RWPE2 (cell line): ENCODE data around the gene PCDHGA3.
"Not testable (repeated sequence)": the region's sequence is repeated elsewhere in the genome, so short reads cannot be mapped to it uniquely, and the experiment has no call there.

Experiments
- ATAC-seq: fragments of 200-7000 bp; cut with Tn5 transposase; 3 replicates; pipeline ENCODE4 v1.9.1; 2021; ENCODE audit warnings: low read depth
- DNase-seq: peaks from one replicate; pipeline ENCODE4 v3.0.0-alpha.2; 2020; ENCODE audit warnings: low spot score
- H3K27ac ChIP-seq: fragments of 450-650 bp; 2 replicates; pipeline ENCODE4 v1.5.1; 2017; ENCODE audit warnings: mild to moderate bottlenecking; ENCODE audit not compliant: poor library complexity, severe bottlenecking
- H3K27me3 ChIP-seq: fragments of 250-450 bp; sonication (Bioruptor Pico); 2 replicates; pipeline ENCODE4 v1.5.1; 2021; ENCODE audit warnings: mild to moderate bottlenecking, moderate library complexity; ENCODE audit not compliant: insufficient read depth, poor library complexity, severe bottlenecking
- H3K36me3 ChIP-seq: fragments of 250-450 bp; sonication (Bioruptor Pico); 2 replicates; pipeline ENCODE4 v1.5.1; 2020; ENCODE audit warnings: low read depth, mild to moderate bottlenecking, moderate library complexity
- H3K4me1 ChIP-seq: fragments of 250-450 bp; sonication (Bioruptor Pico); 2 replicates; pipeline ENCODE4 v1.5.1; 2021; ENCODE audit warnings: mild to moderate bottlenecking, moderate library complexity; ENCODE audit not compliant: insufficient read depth, poor library complexity, severe bottlenecking
- H3K4me3 ChIP-seq: fragments of 250-450 bp; sonication (Bioruptor Pico); 2 replicates; pipeline ENCODE4 v1.5.1; 2021; ENCODE audit warnings: mild to moderate bottlenecking, moderate library complexity; ENCODE audit not compliant: severe bottlenecking
- H3K9me3 ChIP-seq: fragments of 250-450 bp; sonication (Bioruptor Pico); 2 replicates; pipeline ENCODE4 v1.5.1; 2021; ENCODE audit warnings: mild to moderate bottlenecking, moderate library complexity; ENCODE audit not compliant: severe bottlenecking
- TF ChIP-seq, protein P1 (sequence below): fragments of 450-650 bp; IDR thresholded peaks from one replicate; pipeline ENCODE4 v1.5.1; 2017; ENCODE audit warnings: mild to moderate bottlenecking, moderate library complexity; ENCODE audit not compliant: poor library complexity, severe bottlenecking

The PCDHGA3 gene

DNA sequence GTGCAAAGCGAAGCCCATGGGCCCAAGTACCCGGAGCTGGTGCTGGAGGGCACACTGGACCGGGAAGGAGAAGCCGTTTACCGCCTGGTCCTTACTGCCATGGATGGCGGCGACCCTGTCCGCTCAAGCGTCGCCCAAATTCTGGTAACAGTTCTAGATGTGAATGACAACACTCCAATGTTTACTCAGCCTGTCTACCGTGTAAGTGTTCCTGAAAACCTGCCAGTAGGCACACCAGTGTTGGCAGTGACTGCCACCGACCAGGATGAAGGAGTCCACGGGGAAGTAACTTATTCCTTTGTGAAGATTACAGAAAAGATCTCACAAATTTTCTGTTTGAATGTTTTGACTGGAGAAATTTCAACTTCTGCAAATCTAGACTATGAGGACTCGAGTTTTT, 31.0 kb downstream of the PCDHGA3 start:
- DNase-seq (no peak), ATAC-seq (no peak)
- Histone ChIP-seq H3K4me1 (no peaks in the 10 kb centered on the region), H3K36me3 (no peaks in the 10 kb centered on the region), H3K27ac (no peak overlapping the region), H3K27me3 (peaks cover 46% of the 10 kb centered on the region), H3K9me3 (no peaks in the 10 kb centered on the region), H3K4me3 (no peak overlapping the region)
- TF ChIP-seq, protein P1, sequence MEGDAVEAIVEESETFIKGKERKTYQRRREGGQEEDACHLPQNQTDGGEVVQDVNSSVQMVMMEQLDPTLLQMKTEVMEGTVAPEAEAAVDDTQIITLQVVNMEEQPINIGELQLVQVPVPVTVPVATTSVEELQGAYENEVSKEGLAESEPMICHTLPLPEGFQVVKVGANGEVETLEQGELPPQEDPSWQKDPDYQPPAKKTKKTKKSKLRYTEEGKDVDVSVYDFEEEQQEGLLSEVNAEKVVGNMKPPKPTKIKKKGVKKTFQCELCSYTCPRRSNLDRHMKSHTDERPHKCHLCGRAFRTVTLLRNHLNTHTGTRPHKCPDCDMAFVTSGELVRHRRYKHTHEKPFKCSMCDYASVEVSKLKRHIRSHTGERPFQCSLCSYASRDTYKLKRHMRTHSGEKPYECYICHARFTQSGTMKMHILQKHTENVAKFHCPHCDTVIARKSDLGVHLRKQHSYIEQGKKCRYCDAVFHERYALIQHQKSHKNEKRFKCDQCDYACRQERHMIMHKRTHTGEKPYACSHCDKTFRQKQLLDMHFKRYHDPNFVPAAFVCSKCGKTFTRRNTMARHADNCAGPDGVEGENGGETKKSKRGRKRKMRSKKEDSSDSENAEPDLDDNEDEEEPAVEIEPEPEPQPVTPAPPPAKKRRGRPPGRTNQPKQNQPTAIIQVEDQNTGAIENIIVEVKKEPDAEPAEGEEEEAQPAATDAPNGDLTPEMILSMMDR, result no peak

DNA sequence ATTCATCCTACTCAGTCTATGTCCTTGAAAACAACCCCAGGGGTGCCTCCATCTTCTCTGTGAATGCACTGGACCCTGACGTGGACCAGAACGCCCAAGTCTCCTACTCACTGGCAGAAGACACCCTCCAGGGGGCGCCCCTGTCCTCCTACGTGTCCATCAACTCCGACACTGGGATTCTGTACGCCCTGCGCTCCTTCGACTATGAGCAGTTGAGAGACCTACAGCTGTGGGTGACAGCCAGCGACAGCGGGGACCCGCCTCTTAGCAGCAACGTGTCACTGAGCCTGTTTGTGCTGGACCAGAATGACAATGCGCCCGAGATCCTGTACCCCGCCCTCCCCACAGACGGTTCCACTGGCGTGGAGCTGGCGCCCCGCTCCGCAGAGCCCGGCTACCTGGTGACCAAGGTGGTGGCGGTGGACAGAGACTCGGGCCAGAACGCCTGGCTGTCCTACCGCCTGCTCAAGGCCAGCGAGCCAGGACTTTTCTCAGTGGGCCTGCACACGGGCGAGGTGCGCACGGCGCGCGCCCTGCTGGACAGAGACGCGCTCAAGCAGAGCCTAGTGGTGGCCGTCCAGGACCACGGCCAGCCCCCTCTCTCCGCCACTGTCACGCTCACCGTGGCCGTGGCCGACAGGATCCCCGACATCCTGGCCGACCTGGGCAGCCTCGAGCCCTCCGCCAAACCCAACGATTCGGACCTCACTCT, 32.0 kb downstream of the PCDHGA3 start:
- not testable (repeated sequence) for H3K4me1 ChIP-seq, H3K36me3 ChIP-seq, H3K27ac ChIP-seq, DNase-seq, ATAC-seq, H3K9me3 ChIP-seq, H3K4me3 ChIP-seq
- H3K27me3 ChIP-seq, result peaks cover 40% of the 10 kb centered on the region

DNA sequence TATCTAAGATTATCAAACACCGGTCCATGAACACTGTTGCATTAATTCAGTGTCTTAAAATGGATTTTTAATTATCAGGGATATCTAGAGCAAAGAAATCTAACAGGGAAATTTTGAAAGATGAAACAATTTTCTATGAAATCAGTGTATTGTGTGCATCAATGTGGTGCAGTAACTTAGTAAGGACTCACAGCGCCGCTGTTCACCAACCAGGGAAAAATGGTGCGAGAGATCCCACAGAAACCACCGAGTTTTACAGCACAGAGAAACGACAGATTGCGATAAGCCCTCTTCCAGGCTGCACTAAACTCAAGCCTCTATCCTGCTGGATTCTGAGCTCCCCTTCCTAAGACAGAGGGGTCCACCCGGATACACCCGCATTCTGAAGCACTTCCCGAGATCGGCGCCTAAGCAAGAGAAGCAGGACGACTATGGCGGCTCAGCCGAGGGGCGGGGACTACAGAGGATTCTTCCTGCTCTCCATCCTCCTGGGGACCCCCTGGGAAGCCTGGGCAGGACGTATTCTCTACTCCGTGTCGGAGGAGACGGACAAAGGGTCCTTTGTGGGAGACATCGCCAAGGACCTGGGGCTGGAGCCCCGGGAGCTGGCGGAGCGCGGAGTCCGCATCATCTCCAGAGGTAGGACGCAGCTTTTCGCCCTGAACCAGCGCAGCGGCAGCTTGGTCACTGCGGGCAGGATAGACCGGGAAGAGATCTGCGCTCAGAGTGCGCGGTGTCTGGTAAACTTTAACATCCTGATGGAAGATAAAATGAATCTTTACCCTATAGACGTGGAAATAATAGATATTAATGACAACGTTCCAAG, 39.1 kb downstream of the PCDHGA3 start, which contains the start of gene PCDHGA7:
Gene PCDHGA7 (plus strand): TSS at position 274 of the 826 bp plus-strand sequence. CDS start 158 bp downstream, at position 432.
- Histone ChIP-seq H3K27ac (no peak within 1 kb of the TSS), H3K27me3 (peaks cover 36% of the 10 kb centered on the region), H3K36me3 (no peaks in the 10 kb centered on the region), H3K9me3 (peaks cover 16% of the 10 kb centered on the region), H3K4me3 (peak within 1 kb of the TSS; percentile 34), H3K4me1 (no peaks in the 10 kb centered on the region)
- DNase-seq (no peak), ATAC-seq (peak; percentile 60; the same call in 2 of the 3 replicates)
- TF ChIP-seq, protein P1, result peak; percentile 74

DNA sequence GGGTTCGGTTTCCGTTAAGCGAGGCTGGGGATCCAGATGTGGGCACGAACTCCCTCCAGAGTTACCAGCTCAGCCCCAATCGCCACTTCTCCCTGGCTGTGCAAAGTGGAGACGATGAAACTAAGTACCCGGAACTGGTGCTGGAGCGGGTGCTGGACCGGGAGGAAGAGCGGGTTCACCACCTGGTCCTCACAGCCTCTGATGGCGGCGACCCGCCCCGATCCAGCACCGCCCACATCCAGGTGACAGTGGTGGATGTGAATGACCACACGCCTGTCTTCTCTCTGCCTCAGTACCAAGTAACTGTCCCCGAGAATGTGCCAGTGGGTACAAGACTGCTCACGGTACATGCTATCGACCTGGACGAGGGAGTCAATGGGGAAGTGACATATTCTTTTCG, 39.7 kb downstream of the PCDHGA3 start:
- Histone ChIP-seq H3K27me3 (peaks cover 36% of the 10 kb centered on the region), H3K36me3 (no peaks in the 10 kb centered on the region), H3K9me3 (peaks cover 18% of the 10 kb centered on the region), H3K4me3 (no peak overlapping the region), H3K27ac (no peak overlapping the region), H3K4me1 (no peaks in the 10 kb centered on the region)
- ATAC-seq, result no peak
- TF ChIP-seq, protein P1, result no peak
- DNase-seq, result no peak

DNA sequence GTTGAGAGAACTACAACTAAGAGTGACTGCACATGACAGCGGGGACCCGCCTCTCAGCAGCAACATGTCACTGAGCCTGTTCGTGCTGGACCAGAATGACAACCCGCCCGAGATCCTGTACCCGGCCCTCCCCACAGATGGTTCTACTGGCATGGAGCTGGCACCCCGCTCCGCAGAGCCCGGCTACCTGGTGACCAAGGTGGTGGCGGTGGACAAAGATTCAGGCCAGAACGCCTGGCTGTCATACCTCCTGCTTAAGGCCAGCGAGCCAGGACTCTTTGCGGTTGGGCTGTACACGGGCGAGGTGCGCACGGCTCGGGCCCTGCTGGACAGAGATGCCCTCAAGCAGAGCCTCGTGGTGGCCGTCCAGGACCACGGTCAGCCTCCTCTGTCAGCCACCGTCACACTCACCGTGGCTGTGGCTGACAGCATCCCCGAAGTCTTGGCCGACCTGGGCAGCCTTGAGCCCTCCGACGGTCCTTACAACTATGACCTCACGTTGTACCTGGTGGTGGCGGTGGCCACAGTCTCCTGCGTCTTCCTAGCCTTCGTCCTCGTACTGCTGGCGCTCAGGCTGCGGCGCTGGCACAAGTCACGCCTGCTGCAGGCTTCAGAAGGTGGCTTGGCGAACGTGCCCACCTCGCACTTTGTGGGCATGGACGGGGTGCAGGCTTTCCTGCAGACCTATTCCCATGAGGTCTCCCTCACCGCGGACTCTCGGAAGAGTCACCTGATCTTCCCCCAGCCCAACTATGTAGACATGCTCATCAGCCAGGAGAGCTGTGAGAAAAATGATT, 41.0 kb downstream of the PCDHGA3 start:
- Histone ChIP-seq H3K4me3 (no peak overlapping the region), H3K27ac (no peak overlapping the region), H3K9me3 (peaks cover 32% of the 10 kb centered on the region), H3K27me3 (peaks cover 27% of the 10 kb centered on the region), H3K36me3 (no peaks in the 10 kb centered on the region), H3K4me1 (no peaks in the 10 kb centered on the region)
- no peak for DNase-seq
- TF ChIP-seq, protein P1, result no peak
- ATAC-seq, result no peak
